Lung microvascular endothelial cell (primary cell): Measurements from ENCODE around the gene MEA1. TPM values are rescaled to one million over a fixed set of nuclear protein-coding genes. Genes with fewer than 3 reads are reported as not detected.

ENCODE experiments used
- DNase-seq, 2 donors: peaks; one replicate each; pipeline versions ENCODE4 v3.0.0 to v3.0.0-alpha.2; 2010; ENCODE audit warnings: low read depth in 2 of 2
- total RNA-seq: library from RNA; depleted of rRNA; stranded (reverse); fragments of >200 nt; gene quantifications from 2 replicates; pipeline ENCODE4 v1.2.1, GENCODE V29; 2014

Gene MEA1
- total RNA-seq, 1 donor from 2014 or later, result 47.0 TPM

DNA sequence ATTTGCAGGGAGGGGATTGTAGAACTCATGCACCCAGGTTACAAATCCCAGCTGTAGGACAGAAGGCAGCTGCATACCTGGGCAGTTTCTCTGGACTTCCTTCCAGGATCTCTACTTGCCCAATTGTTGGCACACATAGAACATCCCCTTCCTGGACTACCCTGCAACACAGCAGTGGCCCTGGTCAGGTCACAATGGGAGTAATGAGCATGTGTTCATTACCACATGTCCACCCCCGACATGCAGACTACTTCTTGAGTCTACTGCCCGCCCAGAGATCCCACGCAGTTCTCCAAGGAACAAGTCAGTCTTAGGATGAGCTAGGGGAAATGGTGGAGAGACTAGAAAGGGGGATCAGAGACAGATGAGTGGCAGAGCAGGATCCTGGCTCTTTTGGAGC, 39.8 kb downstream of the MEA1 start:
- DNase-seq, result no peak

- DNase-seq, result no peak
Observed at GRCh38 chr6:42971746-42972327, 41.9 kb downstream of the MEA1 start.

DNA sequence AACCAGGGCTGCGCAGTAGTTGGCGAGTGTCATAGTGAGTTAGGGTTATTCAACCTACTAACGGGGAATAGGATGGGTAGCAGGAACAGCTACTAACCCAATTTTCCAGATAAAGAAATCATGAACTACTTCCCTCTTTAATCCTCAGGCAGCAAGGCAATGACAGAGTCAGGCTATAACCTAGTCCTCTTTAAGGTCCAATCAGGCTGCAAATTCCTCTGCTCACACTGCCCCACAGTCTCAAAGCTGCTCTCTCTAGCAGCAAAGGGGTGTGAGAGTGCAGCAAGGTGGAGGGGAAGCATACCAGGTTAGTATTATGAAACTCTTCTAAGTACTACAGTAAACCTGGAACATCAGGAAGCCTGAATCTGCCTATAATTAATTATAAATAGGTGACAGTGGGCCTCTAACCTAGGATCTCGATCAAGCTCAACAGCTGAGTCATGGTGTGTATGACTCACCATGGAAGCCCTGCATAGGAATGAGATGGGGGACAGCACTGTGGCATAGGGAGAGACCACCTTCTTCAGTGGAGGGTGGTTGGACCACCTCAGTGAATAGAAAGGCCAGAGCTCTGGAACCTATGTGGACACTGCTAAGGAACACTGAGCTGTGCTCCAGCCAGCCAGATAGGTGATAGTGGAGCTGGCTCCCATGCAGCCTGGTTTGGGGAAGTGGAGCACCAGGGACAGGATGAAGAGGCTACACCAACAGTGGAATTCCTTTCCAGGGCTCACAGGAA, 42.7 kb downstream of the MEA1 start:
- peak; percentile 41 to 60 for DNase-seq

GRCh38 chr6:42969934-42970333, 43.8 kb downstream of the MEA1 start:
- DNase-seq, result no peak

GRCh38 chr6:42969431-42969830, 44.3 kb downstream of the MEA1 start:
- DNase-seq, result no peak

DNA sequence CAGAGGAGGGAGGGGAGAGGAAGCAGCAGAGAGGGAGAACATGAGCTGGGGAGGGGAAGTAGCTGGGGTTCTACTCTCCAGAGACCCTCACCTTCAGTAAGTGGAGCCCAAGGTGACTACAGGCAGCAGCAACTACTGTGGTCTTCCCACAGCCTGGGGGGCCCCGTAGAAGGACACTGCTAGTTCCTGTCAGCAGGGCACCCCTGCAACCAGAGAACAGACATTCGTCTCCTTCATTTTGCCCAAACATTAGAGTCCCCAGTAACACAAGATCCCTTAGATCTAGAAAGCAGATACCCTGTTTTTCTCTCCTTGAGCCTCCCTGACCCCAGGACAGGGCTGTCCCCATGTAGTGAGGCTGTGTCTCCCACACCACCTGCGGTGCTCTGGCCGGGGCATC, 45.0 kb downstream of the MEA1 start:
- DNase-seq, result no peak

DNA sequence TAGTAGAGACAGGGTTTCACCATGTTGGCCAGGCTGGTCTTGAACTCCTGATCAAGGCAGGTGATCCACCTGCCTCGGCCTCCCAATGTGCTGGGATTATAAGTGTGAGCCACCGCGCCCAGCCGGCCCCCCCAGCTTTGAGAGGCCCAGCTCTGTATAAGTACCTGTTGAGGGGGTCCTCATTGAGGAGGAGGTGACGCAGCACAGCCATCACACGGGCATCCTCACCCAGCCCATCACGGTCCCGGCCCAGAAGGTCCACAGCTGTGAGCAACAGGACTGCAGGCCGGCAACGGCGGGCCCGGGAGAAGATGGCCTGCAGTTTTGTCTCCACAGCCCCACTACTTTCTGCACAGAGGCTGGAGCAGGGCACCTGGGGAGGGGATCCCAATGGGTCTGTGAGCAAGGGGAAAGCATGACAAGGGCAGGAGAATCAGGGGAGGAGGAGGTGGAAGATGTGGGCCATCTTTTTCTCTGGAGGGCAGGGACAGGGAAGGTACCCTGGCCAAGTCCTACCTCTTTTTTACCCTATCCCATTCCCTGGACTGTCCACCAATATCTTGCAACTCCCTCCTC, 45.5 kb downstream of the MEA1 start:
- no peak for DNase-seq

DNA sequence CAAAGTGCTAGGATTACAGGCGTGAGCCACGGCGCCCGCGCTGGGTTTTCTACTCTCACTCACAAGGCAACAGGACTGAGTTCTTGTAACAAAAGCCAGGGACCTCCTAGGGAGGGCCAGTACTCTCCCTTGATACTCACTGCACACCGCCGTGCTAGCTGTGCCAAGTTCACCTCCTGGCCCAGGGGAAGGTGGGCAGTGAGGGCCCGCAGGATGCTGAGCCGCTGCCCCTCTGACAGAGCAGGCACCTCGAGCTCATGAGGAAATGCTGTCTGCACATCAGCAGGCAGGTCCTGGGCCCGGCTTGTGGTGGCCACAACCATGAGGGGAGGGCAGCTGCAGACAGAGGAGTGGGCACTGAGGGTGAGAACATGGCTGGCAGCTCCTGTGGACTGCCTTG, 46.5 kb downstream of the MEA1 start:
- DNase-seq, result no peak

GRCh38 chr6:42966571-42966970, 47.2 kb downstream of the MEA1 start:
- no peak for DNase-seq

GRCh38 chr6:42963855-42964605, 49.7 kb downstream of the MEA1 start:
- peak; percentile 66 to 71 for DNase-seq

- DNase-seq, result no peak
Observed at GRCh38 chr6:42963179-42963854, 50.4 kb downstream of the MEA1 start.

GRCh38 chr6:42962502-42963178, 51.1 kb downstream of the MEA1 start:
- no peak for DNase-seq

DNA sequence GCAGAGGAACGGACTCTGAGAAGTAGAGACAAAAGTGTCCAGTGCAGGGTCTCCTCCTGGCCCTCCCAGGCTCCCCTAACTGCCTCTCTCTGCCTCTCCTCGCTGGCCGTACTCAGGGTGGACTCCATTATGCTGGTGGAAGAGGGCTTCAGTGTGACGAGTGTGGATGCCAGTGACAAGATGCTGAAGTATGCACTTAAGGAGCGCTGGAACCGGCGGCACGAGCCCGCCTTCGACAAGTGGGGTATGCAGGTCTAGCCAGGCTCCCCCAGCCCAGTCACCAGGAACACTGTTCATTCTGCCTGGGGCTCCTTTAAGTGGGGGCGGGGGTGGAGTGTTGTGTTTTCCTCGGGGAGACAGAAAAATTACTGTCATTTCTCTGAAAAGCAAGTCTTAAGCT, 51.6 kb downstream of the MEA1 start:
- no peak for DNase-seq

Other genes starting within 250 kb of the MEA1 start
- 2.8 and 5.6 TPM in 2 replicates for gene BICRAL, start 231.9 kb downstream of the MEA1 start, total RNA-seq
- 76.5 and 91.5 TPM in 2 replicates for gene RPL7L1, start 134.3 kb downstream of the MEA1 start, total RNA-seq
- gene PTCRA, start 97.9 kb downstream of the MEA1 start, total RNA-seq, result not detected in 2 replicates
- gene CNPY3, start 84.5 kb downstream of the MEA1 start, total RNA-seq, result 16.6 and 38.1 TPM in 2 replicates
- under 0.01 TPM in 1 of 2 replicates, not detected in the other for gene GNMT, start 53.2 kb downstream of the MEA1 start, total RNA-seq
- 6.3 and 19.2 TPM in 2 replicates for gene PEX6, start 34.8 kb downstream of the MEA1 start, total RNA-seq
- gene PPP2R5D, start 29.4 kb downstream of the MEA1 start, total RNA-seq, result 19.2 and 22.0 TPM in 2 replicates
- 104 and 126 TPM in 2 replicates for gene KLHDC3, start 303 bp upstream of the MEA1 start, total RNA-seq
- gene RRP36, start 7.7 kb upstream of the MEA1 start, total RNA-seq, result 58.9 and 64.9 TPM in 2 replicates
- gene CUL7, start 39.9 kb upstream of the MEA1 start, total RNA-seq, result 15.0 and 19.4 TPM in 2 replicates
- gene MRPL2, start 45.5 kb upstream of the MEA1 start, total RNA-seq, result 9.4 and 11.3 TPM in 2 replicates
- gene KLC4, start 45.7 kb upstream of the MEA1 start, total RNA-seq, result 13.1 and 19.2 TPM in 2 replicates
- gene PTK7, start 62.4 kb upstream of the MEA1 start, total RNA-seq, result 17.2 and 26.8 TPM in 2 replicates
- 8.3 and 12.7 TPM in 2 replicates for gene SRF, start 157.3 kb upstream of the MEA1 start, total RNA-seq
- gene CUL9, start 168.2 kb upstream of the MEA1 start, total RNA-seq, result 11.6 and 19.6 TPM in 2 replicates
- gene DNPH1, start 215.5 kb upstream of the MEA1 start, total RNA-seq, result 26.8 and 50.3 TPM in 2 replicates
- gene TTBK1, start 229.5 kb upstream of the MEA1 start, total RNA-seq, result under 0.01 TPM in 1 of 2 replicates, not detected in the other